A549 (cell line): ENCODE results near the gene HAO1. TPM values are rescaled to one million over a fixed set of nuclear protein-coding genes. Genes with fewer than 3 reads are reported as not detected.
A peak's percentile ranks its signal among the peaks of the same experiment; 100 is the strongest.
"Not testable (repeated sequence)": the region's sequence is repeated elsewhere in the genome, so short reads cannot be mapped to it uniquely, and the experiment has no call there.

Experiments
- ATAC-seq, 2 experiments: fragments of 200-7000 bp in 1 of 2; fragments of >200 bp in 1 of 2; cut with Nextera tagmentation in 1 of 2; cut with Tn5 transposase in 1 of 2; 3 replicates each; pipeline versions ENCODE4 v1.8.0 to v1.9.1; 2018 to 2020; ENCODE audit warnings: mild to moderate bottlenecking in 1 of 2, moderate library complexity in 1 of 2
- CTCF ChIA-PET: fragments of 300-600 bp; sonication (Branson Sonifier 250); formaldehyde crosslinking; extraction: SDS; loops from one replicate; lab custom pipeline; 2021; ENCODE audit warnings: antibody characterized with exemption, inconsistent platforms; lab: Yijun Ruan, JAX
- POLR2A ChIA-PET: fragments of 350-600 bp; formaldehyde crosslinking; extraction: SDS; loops from one replicate; lab custom pipeline; 2021; ENCODE audit warnings: antibody characterized with exemption, inconsistent platforms; lab: Yijun Ruan, JAX
- DNase-seq, 2 experiments: peaks; one replicate each; pipeline versions ENCODE4 v3.0.0 to v3.0.0-alpha.2; 2011 to 2016; ENCODE audit warnings: low read depth in 1 of 2, low spot score in 1 of 2
- FAIRE-seq: peaks from 2 replicates; lab custom pipeline; 2011; peaks lifted over from hg19 to GRCh38; lab: Jason Lieb, UNC
- H3K27ac ChIP-seq, 2 experiments: fragments of >200 bp; sonication (Bioruptor Twin); formaldehyde crosslinking; 3 replicates each; pipeline ENCODE4 v1.5.1; 2016 to 2017
- H3K4me1 ChIP-seq: fragments of >200 bp; sonication (Bioruptor Twin); formaldehyde crosslinking; 3 replicates; pipeline ENCODE4 v1.6.1; 2016
- H3K4me2 ChIP-seq: fragments of >200 bp; sonication (Bioruptor Twin); formaldehyde crosslinking; 3 replicates; pipeline ENCODE4 v1.6.1; 2016
- H3K4me3 ChIP-seq: fragments of >200 bp; sonication (Bioruptor Twin); formaldehyde crosslinking; 3 replicates; pipeline ENCODE4 v1.5.1; 2016
- H3K9me3 ChIP-seq: fragments of >200 bp; sonication (Bioruptor Twin); formaldehyde crosslinking; 3 replicates; pipeline ENCODE4 v1.6.1; 2016
- BHLHE40 ChIP-seq: IDR thresholded peaks from 2 replicates; pipeline ENCODE4 v1.6.1; 2012; ENCODE audit warnings: low read depth, low read length, inconsistent platforms
- CEBPB ChIP-seq, 2 experiments: fragments of >200 bp in 1 of 2; sonication (Bioruptor Twin) in 1 of 2; formaldehyde crosslinking in 1 of 2; IDR thresholded peaks; 2 replicates each; pipeline ENCODE4 v1.6.1; 2012 to 2016
- CHD2 ChIP-seq: fragments of 150-350 bp; IDR thresholded peaks from 2 replicates; pipeline ENCODE4 v1.6.1; 2014; ENCODE audit warnings: low read length; ENCODE audit not compliant: partially characterized antibody
- CHD4 ChIP-seq: fragments of 200-600 bp; sonication (generic); IDR thresholded peaks from 2 replicates; pipeline ENCODE4 v1.6.1; 2016; ENCODE audit warnings: antibody characterized with exemption, mild to moderate bottlenecking, borderline replicate concordance
- E2F6 ChIP-seq: IDR thresholded peaks from 2 replicates; pipeline ENCODE4 v1.6.1; 2012; ENCODE audit warnings: low read depth, borderline replicate concordance
- ELK1 ChIP-seq: fragments of 150-350 bp; IDR thresholded peaks from 2 replicates; pipeline ENCODE4 v1.6.1; 2014; ENCODE audit warnings: low read depth, mild to moderate bottlenecking, low read length
- EP300 ChIP-seq, 2 experiments: fragments of >200 bp; sonication (Bioruptor Twin); formaldehyde crosslinking; IDR thresholded peaks; 2 replicates in 1 of 2; 3 replicates in 1 of 2; pipeline ENCODE4 v1.6.1; 2016 to 2017
- ESRRA ChIP-seq: fragments of 150-350 bp; IDR thresholded peaks from 2 replicates; pipeline ENCODE4 v1.6.1; 2014; ENCODE audit warnings: mild to moderate bottlenecking, low read length, borderline replicate concordance
- FOSL2 ChIP-seq, 2 experiments: fragments of 450-650 bp in 1 of 2; fragments of >200 bp in 1 of 2; sonication (Bioruptor Twin) in 1 of 2; formaldehyde crosslinking; IDR thresholded peaks; 2 replicates each; pipeline versions ENCODE4 v1.5.0 to v1.6.1; 2016 to 2020; ENCODE audit warnings: mild to moderate bottlenecking in 1 of 2, moderate library complexity in 1 of 2
- HDAC2 ChIP-seq: fragments of 200-600 bp; sonication (generic); IDR thresholded peaks from 2 replicates; pipeline ENCODE4 v1.6.1; 2016
- HES2 ChIP-seq: fragments of >200 bp; sonication (Bioruptor Twin); formaldehyde crosslinking; IDR thresholded peaks from 2 replicates; pipeline ENCODE4 v1.6.1; 2016
- HEYL ChIP-seq: fragments of 250-450 bp; sonication (Bioruptor Pico); IDR thresholded peaks from 2 replicates; pipeline ENCODE4 v1.8.0; 2021; ENCODE audit warnings: mild to moderate bottlenecking, moderate library complexity
- HOXB5 ChIP-seq: fragments of 250-450 bp; sonication (Bioruptor Pico); IDR thresholded peaks from 2 replicates; pipeline ENCODE4 v1.5.0; 2020; ENCODE audit warnings: mild to moderate bottlenecking, moderate library complexity
- KDM5A ChIP-seq: fragments of 200-600 bp; sonication (generic); IDR thresholded peaks from 2 replicates; pipeline ENCODE4 v1.6.1; 2016; ENCODE audit warnings: antibody characterized with exemption, mild to moderate bottlenecking
- NPAS2 ChIP-seq: fragments of 250-450 bp; sonication (Bioruptor Pico); IDR thresholded peaks from 2 replicates; pipeline ENCODE4 v1.8.0; 2022; ENCODE audit warnings: mild to moderate bottlenecking, moderate library complexity, borderline replicate concordance
- NR3C1 ChIP-seq: fragments of >200 bp; sonication (Bioruptor Twin); formaldehyde crosslinking; IDR thresholded peaks from 3 replicates; pipeline ENCODE4 v1.6.1; 2017
- PHF8 ChIP-seq: fragments of 200-600 bp; sonication (generic); IDR thresholded peaks from 2 replicates; pipeline ENCODE4 v1.6.1; 2016; ENCODE audit warnings: low read depth, mild to moderate bottlenecking, antibody characterized with exemption, moderate library complexity, borderline replicate concordance
- POLR2A ChIP-seq: IDR thresholded peaks from 2 replicates; pipeline ENCODE4 v1.6.1; 2012; ENCODE audit warnings: mild to moderate bottlenecking, low read length
- RNF2 ChIP-seq: fragments of 200-600 bp; sonication (generic); IDR thresholded peaks from 2 replicates; pipeline ENCODE4 v1.6.1; 2016; ENCODE audit warnings: low read depth, mild to moderate bottlenecking, antibody characterized with exemption, moderate library complexity, borderline replicate concordance
- SMC3 ChIP-seq: fragments of >200 bp; sonication (Bioruptor Twin); formaldehyde crosslinking; IDR thresholded peaks from 3 replicates; pipeline ENCODE4 v1.6.1; 2018; ENCODE audit warnings: inconsistent platforms
- TFCP2L1 ChIP-seq: fragments of 250-450 bp; sonication (Bioruptor Pico); IDR thresholded peaks from 2 replicates; pipeline ENCODE4 v1.5.0; 2021; ENCODE audit warnings: mild to moderate bottlenecking
- ZNF302 ChIP-seq: fragments of 250-450 bp; sonication (Bioruptor Pico); IDR thresholded peaks from 2 replicates; pipeline ENCODE4 v1.9.0; 2021; ENCODE audit warnings: inconsistent platforms, mild to moderate bottlenecking, moderate library complexity
- WGBS: methylation state at CpG from one replicate; pipeline ENCODE4 v1.1.6; 2017; ENCODE audit errors: missing lambda C conversion rate; 5-methylcytosine and 5-hydroxymethylcytosine counted together
- polyA plus RNA-seq, 4 experiments: library from polyadenylated mRNA; depleted of rRNA in 3 of 4; stranded (reverse); fragments of >200 nt; fragmentation: RNase III in 1 of 4; extraction: RNeasy Plus Mini Kit Qiagen cat#74134 plus additional on column Dnase treatment in 1 of 4; gene quantifications; 2 replicates in 3 of 4; 3 replicates in 1 of 4; pipeline ENCODE4 v1.2.3, GENCODE V29; 2011 to 2017
- TF ChIP-seq, protein P1 (sequence below): IDR thresholded peaks from 2 replicates; pipeline ENCODE4 v1.6.1; 2012
- TF ChIP-seq, protein P2 (sequence below): fragments of >200 bp; sonication (Bioruptor Twin); formaldehyde crosslinking; IDR thresholded peaks from 3 replicates; pipeline ENCODE4 v1.5.1; 2016
- TF ChIP-seq, protein P3 (sequence below): fragments of 200-600 bp; sonication (generic); IDR thresholded peaks from 2 replicates; pipeline ENCODE4 v1.6.1; 2016; ENCODE audit warnings: antibody characterized with exemption, mild to moderate bottlenecking, moderate library complexity

The HAO1 gene
- polyA plus RNA-seq, 2 of the 4 experiments (the other 2 are of a cell fraction), result 0.13 TPM; not detected in 1

DNA sequence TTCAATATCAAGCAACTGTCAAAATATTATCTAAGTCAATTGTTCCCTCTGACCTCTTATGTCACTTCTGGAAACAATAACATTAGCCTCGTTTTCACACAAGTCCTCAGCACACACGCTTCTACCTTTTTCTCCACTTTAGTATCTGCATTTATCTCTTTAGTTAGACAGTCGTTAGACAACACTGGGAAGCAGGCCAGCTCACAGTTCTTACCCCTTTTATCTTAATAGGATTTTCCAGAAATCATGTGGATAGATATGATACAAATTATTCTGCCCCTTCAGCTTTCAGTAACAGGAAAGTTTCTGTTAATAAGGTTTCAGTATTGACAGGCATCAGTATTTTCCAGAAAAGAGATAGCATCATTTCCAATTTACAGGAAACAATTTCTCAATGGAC lies 25.9 kb upstream of the HAO1 start:
- POLR2A ChIA-PET, result no interaction called here
- no peak for DNase-seq

DNA sequence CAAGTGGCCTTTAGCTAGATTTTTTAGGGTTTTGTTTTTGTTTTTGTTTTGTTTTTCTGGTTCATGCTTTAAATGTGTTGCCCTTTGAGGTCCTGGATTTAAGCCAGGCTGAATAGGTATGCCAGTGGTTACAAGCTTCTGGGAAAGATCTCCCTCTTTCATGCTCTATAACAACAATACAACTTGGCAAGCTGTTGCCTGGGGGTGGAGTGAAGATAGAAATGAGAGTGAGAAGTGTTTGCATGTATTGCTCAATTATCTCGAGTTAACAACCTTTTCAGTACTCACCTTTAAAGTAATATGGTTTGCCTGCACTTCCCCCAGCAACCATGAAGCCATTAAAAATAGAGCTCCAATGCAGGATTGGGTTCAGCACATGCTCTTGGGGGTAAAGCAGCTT lies 19.2 kb upstream of the HAO1 start:
- Histone ChIP-seq H3K27ac (no peak overlapping the region), H3K9me3 (no peaks in the 10 kb centered on the region), H3K4me3 (no peak overlapping the region), H3K4me1 (no peaks in the 10 kb centered on the region), H3K4me2 (no peak overlapping the region)
- CTCF ChIA-PET, result interaction anchor here (1.0 to 1.4 kb wide), 2 partner anchors 8 to 33 kb away, joined by 3 read pairs; no protein-coding TSS in a partner anchor
- FAIRE-seq (no peak), DNase-seq (no peak), ATAC-seq (no peak)
- no peak for TF ChIP-seq PHF8
- no peak for TF ChIP-seq ELK1
- no peak for TF ChIP-seq HES2
- TF ChIP-seq RNF2, result no peak
- TF ChIP-seq CHD2, result no peak
- TF ChIP-seq, protein P1, sequence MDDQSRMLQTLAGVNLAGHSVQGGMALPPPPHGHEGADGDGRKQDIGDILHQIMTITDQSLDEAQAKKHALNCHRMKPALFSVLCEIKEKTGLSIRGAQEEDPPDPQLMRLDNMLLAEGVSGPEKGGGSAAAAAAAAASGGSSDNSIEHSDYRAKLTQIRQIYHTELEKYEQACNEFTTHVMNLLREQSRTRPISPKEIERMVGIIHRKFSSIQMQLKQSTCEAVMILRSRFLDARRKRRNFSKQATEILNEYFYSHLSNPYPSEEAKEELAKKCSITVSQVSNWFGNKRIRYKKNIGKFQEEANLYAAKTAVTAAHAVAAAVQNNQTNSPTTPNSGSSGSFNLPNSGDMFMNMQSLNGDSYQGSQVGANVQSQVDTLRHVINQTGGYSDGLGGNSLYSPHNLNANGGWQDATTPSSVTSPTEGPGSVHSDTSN, result no peak
- TF ChIP-seq NPAS2 (CRISPR knock-in tag), result no peak
- TF ChIP-seq, protein P2, sequence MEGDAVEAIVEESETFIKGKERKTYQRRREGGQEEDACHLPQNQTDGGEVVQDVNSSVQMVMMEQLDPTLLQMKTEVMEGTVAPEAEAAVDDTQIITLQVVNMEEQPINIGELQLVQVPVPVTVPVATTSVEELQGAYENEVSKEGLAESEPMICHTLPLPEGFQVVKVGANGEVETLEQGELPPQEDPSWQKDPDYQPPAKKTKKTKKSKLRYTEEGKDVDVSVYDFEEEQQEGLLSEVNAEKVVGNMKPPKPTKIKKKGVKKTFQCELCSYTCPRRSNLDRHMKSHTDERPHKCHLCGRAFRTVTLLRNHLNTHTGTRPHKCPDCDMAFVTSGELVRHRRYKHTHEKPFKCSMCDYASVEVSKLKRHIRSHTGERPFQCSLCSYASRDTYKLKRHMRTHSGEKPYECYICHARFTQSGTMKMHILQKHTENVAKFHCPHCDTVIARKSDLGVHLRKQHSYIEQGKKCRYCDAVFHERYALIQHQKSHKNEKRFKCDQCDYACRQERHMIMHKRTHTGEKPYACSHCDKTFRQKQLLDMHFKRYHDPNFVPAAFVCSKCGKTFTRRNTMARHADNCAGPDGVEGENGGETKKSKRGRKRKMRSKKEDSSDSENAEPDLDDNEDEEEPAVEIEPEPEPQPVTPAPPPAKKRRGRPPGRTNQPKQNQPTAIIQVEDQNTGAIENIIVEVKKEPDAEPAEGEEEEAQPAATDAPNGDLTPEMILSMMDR, result no peak
- TF ChIP-seq, protein P3, sequence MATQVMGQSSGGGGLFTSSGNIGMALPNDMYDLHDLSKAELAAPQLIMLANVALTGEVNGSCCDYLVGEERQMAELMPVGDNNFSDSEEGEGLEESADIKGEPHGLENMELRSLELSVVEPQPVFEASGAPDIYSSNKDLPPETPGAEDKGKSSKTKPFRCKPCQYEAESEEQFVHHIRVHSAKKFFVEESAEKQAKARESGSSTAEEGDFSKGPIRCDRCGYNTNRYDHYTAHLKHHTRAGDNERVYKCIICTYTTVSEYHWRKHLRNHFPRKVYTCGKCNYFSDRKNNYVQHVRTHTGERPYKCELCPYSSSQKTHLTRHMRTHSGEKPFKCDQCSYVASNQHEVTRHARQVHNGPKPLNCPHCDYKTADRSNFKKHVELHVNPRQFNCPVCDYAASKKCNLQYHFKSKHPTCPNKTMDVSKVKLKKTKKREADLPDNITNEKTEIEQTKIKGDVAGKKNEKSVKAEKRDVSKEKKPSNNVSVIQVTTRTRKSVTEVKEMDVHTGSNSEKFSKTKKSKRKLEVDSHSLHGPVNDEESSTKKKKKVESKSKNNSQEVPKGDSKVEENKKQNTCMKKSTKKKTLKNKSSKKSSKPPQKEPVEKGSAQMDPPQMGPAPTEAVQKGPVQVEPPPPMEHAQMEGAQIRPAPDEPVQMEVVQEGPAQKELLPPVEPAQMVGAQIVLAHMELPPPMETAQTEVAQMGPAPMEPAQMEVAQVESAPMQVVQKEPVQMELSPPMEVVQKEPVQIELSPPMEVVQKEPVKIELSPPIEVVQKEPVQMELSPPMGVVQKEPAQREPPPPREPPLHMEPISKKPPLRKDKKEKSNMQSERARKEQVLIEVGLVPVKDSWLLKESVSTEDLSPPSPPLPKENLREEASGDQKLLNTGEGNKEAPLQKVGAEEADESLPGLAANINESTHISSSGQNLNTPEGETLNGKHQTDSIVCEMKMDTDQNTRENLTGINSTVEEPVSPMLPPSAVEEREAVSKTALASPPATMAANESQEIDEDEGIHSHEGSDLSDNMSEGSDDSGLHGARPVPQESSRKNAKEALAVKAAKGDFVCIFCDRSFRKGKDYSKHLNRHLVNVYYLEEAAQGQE, result no peak
- TF ChIP-seq EP300 (IDR thresholded peaks at IDR 0.05), result no peak
- no peak for TF ChIP-seq HDAC2
- TF ChIP-seq SMC3, result no peak
- no peak for TF ChIP-seq HEYL (CRISPR knock-in tag)
- no peak for TF ChIP-seq NR3C1
- no peak for TF ChIP-seq ESRRA
- TF ChIP-seq BHLHE40, result no peak
- TF ChIP-seq POLR2A, result no peak
- no peak for TF ChIP-seq KDM5A
- no peak for TF ChIP-seq ZNF302
- 0% methylated on average over 1 of the region's 1 CpG for WGBS
- POLR2A ChIA-PET, result no interaction called here

More for the DNA sequence above, 25.9 kb upstream of the HAO1 start:
- 28% methylated on average over 3 of the region's 3 CpGs for WGBS
- no peak for TF ChIP-seq CHD2
- TF ChIP-seq E2F6, result no peak
- TF ChIP-seq CEBPB (IDR thresholded peaks at IDR 0.05), result no peak
- TF ChIP-seq FOSL2 (IDR thresholded peaks at IDR 0.05), result no peak
- no peak for TF ChIP-seq FOSL2 (CRISPR knock-in tag; IDR thresholded peaks at IDR 0.05)
- TF ChIP-seq ELK1, result no peak
- no peak for TF ChIP-seq NR3C1
- TF ChIP-seq CHD4, result no peak
- TF ChIP-seq HOXB5 (CRISPR knock-in tag), result no peak
- TF ChIP-seq TFCP2L1 (CRISPR knock-in tag), result no peak
- H3K4me2 ChIP-seq, result no peak overlapping the region
- no peak overlapping the region for H3K27ac ChIP-seq
- CTCF ChIA-PET, result interaction anchor here (1.6 to 1.8 kb wide), 2 partner anchors 29 to 30 kb away, joined by 4 to 7 read pairs; no protein-coding TSS in a partner anchor
- no peaks in the 10 kb centered on the region for H3K9me3 ChIP-seq
- FAIRE-seq, result no peak
- ATAC-seq, result no peak
- H3K4me1 ChIP-seq, result no peaks in the 10 kb centered on the region
- H3K4me3 ChIP-seq, result no peak overlapping the region

DNA sequence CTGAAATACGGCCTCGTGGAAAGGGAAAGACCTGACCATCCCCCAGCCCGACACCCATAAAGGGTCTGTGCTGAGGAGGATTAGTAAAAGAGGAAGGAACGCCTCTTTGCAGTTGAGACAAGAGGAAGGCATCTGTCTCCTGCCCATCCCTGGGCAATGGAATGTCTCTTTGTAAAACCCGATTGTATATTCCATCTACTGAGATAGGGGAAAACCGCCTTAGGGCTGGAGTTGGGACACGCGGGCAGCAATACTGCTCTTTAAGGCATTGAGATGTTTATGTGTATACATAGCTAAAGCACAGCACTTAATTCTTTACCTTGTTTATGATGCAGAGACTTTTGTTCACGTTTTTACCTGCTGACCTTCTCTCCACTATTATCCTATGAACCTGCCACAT lies 16.3 kb upstream of the HAO1 start:
- POLR2A ChIA-PET, FAIRE-seq, ATAC-seq, H3K9me3 ChIP-seq, H3K4me1 ChIP-seq, H3K27ac ChIP-seq, H3K4me3 ChIP-seq, DNase-seq: not testable (repeated sequence)
- CTCF ChIA-PET, result interaction anchor here (0.5 kb wide), 1 partner anchor 14 kb away, joined by 3 read pairs; no protein-coding TSS in a partner anchor
- WGBS, result 9% methylated on average over 9 of the region's 9 CpGs
- H3K4me2 ChIP-seq, result peak overlapping the region; percentile 27; the same call in 1 of the 3 replicates
